Mesothelial cell of epicardium (in vitro differentiated cells): ENCODE measurements around the gene GATAD2A. TPM values are rescaled to one million over a fixed set of nuclear protein-coding genes. Genes with fewer than 3 reads are reported as not detected.

Source experiments
- DNase-seq, 2 experiments: peaks; one replicate each; pipeline ENCODE4 v3.0.0; 2021; ENCODE audit warnings: low spot score in 2 of 2; ENCODE audit not compliant: unreplicated experiment in 2 of 2
- H3K27ac Mint-ChIP-seq: 2 replicates; pipeline ENCODE4 v1.8.0; 2021; ENCODE audit warnings: mixed read lengths
- H3K27me3 Mint-ChIP-seq: 2 replicates; pipeline ENCODE4 v1.8.0; 2021; ENCODE audit warnings: low read depth, mixed read lengths
- H3K36me3 Mint-ChIP-seq: 2 replicates; pipeline ENCODE4 v1.8.0; 2021; ENCODE audit warnings: mixed read lengths
- H3K4me1 Mint-ChIP-seq: 2 replicates; pipeline ENCODE4 v1.8.0; 2021; ENCODE audit warnings: mixed read lengths
- H3K4me3 Mint-ChIP-seq: 2 replicates; pipeline ENCODE4 v1.8.0; 2021; ENCODE audit warnings: mild to moderate bottlenecking, moderate library complexity, mixed read lengths
- H3K9me3 Mint-ChIP-seq: 2 replicates; pipeline ENCODE4 v1.8.0; 2021; ENCODE audit warnings: mixed read lengths
- CTCF ChIP-seq: fragments of 200-600 bp; sonication (generic); IDR thresholded peaks from one replicate; pipeline ENCODE4 v1.5.0; 2021; ENCODE audit warnings: antibody characterized with exemption; ENCODE audit not compliant: unreplicated experiment
- total RNA-seq: library from RNA; stranded (reverse); gene quantifications from 3 replicates; pipeline ENCODE4 v1.2.1, GENCODE V29; 2021

GATAD2A gene
- total RNA-seq, 1 donor from 2014 or later, result 113 TPM

- Mint-ChIP-seq H3K27me3 (no peaks in the 10 kb centered on the region), H3K4me1 (peaks cover 51% of the 10 kb centered on the region), H3K9me3 (no peaks in the 10 kb centered on the region), H3K4me3 (peak overlapping the region; percentile 11), H3K36me3 (peaks cover 4% of the 10 kb centered on the region), H3K27ac (peak overlapping the region; percentile 96)
- DNase-seq, result no peak
- TF ChIP-seq CTCF, result no peak
Observed at GRCh38 chr19:19409205-19409604, 3.7 kb downstream of the GATAD2A start.

GRCh38 chr19:19409631-19410030, 4.2 kb downstream of the GATAD2A start:
- Mint-ChIP-seq H3K36me3 (peaks cover 4% of the 10 kb centered on the region), H3K9me3 (no peaks in the 10 kb centered on the region), H3K27me3 (no peaks in the 10 kb centered on the region), H3K4me1 (peaks cover 51% of the 10 kb centered on the region), H3K4me3 (no peak overlapping the region), H3K27ac (peak overlapping the region; percentile 96)
- no peak for DNase-seq
- no peak for TF ChIP-seq CTCF

- peaks cover 46% of the 10 kb centered on the region for H3K4me1 Mint-ChIP-seq
Observed at GRCh38 chr19:19410553-19411550, 5.4 kb downstream of the GATAD2A start.

GRCh38 chr19:19416280-19416679, 10.8 kb downstream of the GATAD2A start:
- no peak overlapping the region for H3K27ac Mint-ChIP-seq
- peaks cover 17% of the 10 kb centered on the region for H3K4me1 Mint-ChIP-seq
- no peak overlapping the region for H3K4me3 Mint-ChIP-seq
- H3K27me3 Mint-ChIP-seq, result no peaks in the 10 kb centered on the region
- no peak for TF ChIP-seq CTCF
- H3K9me3 Mint-ChIP-seq, result no peaks in the 10 kb centered on the region
- peaks cover 8% of the 10 kb centered on the region for H3K36me3 Mint-ChIP-seq
- no peak for DNase-seq

More at GRCh38 chr19:19410553-19411550, 5.4 kb downstream of the GATAD2A start:
- H3K9me3 Mint-ChIP-seq, result no peaks in the 10 kb centered on the region
- peak overlapping the region; percentile 52 for H3K27ac Mint-ChIP-seq
- no peak for DNase-seq
- H3K36me3 Mint-ChIP-seq, result peaks cover 6% of the 10 kb centered on the region
- no peak for TF ChIP-seq CTCF
- no peak overlapping the region for H3K4me3 Mint-ChIP-seq
- no peaks in the 10 kb centered on the region for H3K27me3 Mint-ChIP-seq

- Mint-ChIP-seq H3K27ac (no peak overlapping the region), H3K4me3 (no peak overlapping the region), H3K27me3 (no peaks in the 10 kb centered on the region)
Observed at GRCh38 chr19:19417046-19417445, 11.6 kb downstream of the GATAD2A start.

More at GRCh38 chr19:19417046-19417445, 11.6 kb downstream of the GATAD2A start:
- Mint-ChIP-seq H3K4me1 (peaks cover 15% of the 10 kb centered on the region), H3K9me3 (no peaks in the 10 kb centered on the region), H3K36me3 (peaks cover 8% of the 10 kb centered on the region)
- no peak for TF ChIP-seq CTCF
- no peak for DNase-seq
